ENCODE results near the gene WDR90.

Gene WDR90

DNA sequence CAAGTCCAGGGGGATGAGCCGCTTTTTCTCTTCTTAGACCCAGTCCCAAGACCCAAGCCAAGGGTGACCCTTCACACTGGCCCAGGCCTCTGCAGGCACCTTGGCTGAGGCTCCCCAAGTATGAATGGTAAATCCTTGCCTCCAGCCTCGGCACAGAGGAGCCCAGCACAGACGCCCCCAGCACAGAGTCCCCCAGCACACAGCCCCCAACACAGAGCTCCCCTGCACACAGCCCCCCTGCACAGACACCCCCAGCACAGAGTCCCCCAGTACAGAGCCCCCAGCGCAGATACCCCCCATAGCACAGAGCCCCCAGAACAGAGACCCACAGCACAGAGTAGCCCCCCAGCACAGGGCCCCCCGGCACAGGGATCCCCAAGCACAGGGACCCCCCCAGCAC lies 8.6 kb upstream of the WDR90 start:
- no peak for DNase-seq

GRCh38 chr16:641326-642188 lies 7.6 kb upstream of the WDR90 start, which contains the start of gene MCRIP2:
Gene MCRIP2, plus strand, starts transcription at chr16:641828. Its CDS starts 164 bp downstream, at chr16:641992.
- peak; percentile 72 for DNase-seq

- peak; percentile 33 for DNase-seq
Observed at GRCh38 chr16:642189-643049, 6.7 kb upstream of the WDR90 start.

DNA sequence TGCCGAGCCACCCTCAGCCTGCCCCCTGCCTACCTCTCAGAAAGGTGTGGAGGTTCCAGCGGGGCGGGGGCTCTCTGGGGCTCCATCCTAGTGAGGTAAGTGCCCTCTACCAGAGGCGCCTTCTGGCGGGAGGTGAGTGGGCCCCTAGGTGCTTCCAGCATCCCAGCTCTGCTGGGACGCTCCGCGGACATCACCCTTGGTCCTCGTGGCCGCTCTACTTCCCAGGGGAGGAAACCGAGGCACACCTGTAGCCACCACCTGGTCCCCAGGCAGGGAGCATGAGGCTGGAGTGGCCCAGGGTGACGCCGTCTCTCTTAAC lies 6.2 kb upstream of the WDR90 start:
- no peak for DNase-seq

DNA sequence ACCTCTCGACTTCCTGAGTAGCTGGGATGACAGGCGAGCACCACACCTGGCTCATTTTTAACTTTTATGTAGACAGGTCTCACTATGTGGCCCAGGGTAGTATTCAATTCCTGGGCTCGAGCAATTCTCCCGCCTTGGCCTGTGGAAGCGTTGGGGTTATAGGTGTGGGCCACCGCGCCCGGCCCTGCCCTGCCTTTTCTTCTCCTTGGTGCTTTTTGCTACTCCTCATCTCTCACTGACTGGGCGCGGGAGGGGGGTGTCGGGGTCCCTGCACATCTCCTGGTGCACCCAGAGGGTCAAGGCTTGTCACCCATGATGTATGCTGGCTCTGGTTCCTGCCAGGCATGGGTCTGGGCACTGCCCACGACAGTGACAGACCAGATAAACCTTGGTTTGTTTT lies 4.6 kb upstream of the WDR90 start:
- DNase-seq: no peak

DNA sequence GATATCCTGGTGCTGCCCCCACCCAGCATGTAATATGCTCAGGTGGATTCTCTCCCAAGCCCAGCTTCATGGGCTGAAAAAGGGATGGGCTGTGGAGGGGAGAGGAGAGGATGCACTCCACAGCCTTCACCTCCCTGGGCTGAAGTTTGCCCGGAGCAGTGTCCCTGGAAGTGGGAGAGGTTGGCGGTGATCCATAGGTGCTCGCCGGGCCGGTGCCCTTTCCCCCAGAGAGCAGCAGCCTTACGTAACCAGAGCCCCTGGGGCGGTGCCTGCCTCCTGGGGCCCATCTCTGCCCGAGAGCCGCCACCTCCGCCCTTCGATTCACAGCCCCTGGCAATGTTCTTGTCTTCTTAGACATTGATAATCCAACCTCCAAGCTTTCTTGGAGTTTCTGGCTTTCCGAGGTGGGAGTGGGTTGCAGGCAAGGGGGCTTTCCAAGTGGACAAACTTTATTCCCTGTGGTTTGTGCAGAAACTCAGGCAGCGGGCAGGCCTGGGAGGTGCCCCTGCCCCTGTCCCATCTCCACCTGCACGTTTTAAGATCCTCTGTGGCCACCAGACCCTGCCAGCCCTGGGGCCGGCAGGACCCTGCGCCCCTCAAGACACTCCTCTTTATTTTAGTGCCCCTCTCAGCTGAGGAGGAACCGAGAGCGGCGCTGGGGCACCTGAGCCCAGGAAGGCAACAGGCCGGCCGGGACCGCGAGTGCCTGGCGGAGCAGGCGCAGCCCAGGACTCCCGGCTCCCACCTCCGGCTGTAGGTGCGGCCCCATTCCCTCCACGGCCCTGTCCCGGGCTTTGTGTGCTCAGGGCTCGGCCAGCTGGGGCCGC lies 3.1 kb upstream of the WDR90 start:
- no peak for DNase-seq

DNA sequence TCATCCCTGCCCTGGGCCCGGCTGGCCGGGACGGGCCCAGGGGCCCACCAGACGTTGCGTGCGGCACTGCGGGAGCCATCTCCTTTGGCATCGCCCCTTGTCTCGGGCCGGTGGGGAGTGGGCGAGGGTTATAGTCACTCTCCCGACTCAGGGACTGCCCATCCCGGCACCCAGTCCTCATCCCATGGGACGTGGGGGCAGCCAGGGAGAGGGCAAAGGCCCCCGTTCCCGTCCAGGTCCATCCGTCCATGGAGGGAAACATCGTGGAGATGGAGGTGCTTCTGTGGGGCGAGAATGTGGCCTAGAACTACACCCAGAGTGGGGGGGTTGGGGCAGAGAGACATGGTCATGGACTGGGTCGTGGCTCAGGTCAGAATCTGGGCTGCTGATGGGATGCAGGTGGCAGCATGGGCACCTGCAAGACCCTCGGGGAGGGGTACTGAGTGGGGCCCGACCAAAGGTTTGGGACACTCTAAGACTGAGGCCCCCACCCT lies 2.4 kb upstream of the WDR90 start:
- no peak for DNase-seq

DNA sequence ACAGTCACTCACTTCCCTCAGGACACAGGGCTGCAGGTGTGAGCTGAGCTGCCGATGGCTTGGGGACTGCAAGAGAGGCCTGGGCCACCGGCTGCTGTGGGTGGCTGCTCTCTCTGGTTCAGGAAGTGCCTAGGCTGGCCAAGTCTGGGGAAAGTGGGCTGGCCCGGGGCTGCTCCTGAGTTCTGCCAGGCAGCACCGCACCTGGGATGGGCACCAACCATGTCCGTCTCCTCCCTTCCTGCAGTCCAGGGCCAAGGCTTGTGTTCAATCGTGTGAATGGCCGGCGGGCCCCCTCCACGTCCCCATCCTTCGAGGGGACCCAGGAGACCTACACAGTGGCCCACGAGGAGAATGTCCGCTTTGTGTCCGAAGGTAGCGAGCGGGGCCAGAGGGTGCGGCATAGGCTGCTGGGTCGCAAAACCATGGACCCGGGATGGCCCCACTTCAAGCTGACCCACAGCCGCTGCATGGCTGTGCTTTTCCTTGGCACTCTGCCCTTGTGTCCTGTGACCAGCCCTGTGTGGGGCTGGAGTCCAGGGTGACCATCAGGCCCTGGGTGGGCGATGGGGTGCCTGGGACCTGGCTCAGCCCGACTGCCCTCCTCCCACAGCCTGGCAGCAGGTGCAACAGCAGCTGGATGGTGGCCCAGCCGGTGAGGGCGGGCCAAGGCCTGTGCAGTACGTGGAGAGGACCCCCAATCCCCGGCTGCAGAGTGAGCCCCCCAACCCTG lies 1.8 kb upstream of the WDR90 start:
- DNase-seq: no peak

DNA sequence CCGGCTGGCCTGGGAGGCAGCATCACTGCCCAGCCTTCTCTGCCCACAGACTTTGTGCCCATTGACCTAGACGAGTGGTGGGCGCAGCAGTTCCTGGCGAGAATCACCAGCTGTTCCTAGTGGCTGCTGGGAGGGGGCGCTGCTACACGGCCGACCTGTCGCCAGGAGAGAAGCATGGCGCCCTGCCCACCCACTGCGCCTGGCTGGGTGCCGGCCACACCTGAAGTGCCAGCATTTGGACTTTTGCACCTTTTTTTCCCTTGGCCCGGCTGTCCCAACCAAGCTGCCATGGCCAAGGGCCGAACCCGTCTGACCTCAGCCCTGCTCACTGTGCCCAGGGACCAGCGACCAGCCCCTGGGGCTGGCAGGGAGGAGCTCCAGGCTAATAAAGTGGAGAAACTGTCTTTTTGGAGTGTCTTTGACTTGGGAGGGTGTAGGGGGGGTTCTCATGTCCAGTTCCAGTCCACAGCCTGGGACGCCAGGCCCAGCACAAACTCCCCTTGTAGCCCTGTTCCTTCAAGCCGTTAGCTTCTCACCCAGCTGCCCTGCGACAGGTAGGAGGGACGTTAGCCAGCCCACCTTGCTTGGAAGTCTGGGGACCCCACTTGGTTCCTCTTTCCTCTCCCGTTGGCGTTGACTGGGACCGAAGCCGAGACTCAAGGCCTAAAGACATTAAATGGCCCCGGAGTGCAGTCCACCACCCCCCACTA lies 939 bp upstream of the WDR90 start:
- DNase-seq: peak; percentile 40

DNA sequence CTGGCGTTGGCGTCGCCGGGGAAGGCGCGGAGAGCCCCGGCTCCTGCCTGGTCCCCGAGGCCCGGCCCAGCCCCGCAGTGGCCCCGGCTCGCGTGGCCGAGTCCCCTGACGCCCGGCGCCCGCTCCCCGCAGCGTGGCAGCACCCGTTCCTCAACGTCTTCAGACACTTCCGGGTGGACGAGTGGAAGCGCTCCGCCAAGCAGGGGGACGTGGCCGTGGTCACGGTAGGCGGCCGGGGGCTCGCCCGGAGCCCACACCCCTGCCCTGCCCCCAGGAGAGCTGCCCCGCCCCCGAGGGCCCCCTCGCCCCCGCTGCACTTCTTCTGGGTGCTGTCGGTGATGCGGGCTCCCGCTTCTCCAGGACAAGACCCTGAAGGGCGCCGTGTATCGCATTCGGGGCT lies 466 bp downstream of the WDR90 start:
- no peak for DNase-seq

DNA sequence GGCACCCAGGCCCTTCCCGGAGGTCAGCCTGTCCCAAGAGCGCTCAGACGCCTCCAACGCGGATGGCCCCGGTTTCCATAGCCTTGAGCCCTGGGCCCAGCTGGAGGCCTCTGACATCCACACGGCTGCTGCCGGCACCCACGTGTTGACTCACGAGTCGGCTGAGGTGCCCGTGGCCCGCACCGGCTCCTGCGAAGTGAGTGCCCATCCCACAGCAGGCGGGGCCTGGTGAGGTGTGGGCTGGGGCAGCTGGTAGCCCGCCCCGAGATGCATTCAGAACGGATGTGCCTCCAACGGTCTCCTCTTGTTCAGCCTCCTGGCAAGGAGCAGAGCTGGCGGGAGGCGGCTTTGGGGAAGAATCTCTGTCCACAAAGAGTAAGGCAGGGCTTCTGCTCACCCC lies 2.7 kb downstream of the WDR90 start:
- no peak for DNase-seq

DNA sequence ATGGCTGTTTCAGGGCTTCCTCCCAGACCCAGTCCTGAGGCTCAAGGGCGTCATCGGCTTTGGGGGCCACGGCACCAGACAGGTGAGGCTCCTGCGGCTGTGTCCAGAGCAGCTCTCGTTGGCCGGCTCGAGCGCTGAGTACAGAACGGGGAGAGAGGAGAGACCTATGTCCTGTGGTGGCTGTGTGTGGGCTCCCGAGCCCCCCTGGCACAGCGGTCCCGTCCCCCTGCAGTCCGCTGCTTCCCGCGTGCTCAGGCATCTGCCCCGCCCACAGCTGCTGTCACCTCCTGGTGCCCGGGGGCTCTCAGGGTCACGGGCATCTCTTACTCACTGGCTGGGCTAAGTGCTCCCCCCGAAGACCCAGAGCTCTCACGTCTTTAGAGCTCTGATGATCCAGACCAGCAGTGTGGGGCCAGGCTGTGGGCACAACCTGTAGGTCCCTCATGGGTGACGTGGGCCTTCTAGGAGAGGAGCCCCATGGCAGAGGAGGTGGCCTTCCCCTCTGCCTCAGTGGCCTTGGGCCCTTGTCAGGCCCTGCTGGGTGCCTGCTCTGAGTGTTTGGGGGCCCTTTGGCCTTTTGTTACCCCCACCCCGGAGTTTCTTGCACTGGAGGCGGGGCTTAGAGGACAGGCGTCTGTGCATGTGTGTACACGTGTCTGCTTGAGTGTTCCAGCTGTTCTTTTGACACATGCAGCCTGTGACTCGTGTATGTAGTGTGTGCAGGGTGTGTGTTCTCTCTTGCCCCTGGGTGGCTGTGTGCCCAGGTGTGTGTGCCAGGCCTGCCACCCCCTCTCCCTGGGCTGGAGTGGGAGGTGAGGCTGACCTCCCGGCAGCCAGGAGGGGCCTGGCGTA lies 3.5 kb downstream of the WDR90 start:
- DNase-seq: no peak

GRCh38 chr16:654034-654433 lies 4.9 kb downstream of the WDR90 start:
- DNase-seq: no peak

DNA sequence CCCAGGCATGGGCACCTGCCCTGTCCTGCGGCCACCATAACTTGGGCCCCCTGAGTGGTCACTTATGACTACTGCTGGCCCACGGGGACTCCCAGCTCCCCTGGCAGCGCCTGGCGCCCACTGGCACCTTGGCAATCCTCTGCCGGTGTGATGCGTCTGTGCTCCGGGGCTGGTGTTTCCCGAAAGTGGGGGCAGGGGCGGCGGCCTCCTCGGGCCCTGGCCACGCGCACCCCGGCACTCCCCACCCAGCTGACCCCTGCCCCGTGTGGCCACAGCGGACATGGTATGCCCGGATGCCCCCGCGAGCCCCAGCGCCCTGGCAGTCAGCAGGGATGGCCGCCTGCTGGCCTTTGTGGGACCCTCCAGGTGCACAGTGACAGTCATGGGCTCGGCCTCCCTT lies 8.3 kb downstream of the WDR90 start:
- no peak for DNase-seq

- no peak for DNase-seq
Observed at GRCh38 chr16:658679-659571, 9.8 kb downstream of the WDR90 start.

DNA sequence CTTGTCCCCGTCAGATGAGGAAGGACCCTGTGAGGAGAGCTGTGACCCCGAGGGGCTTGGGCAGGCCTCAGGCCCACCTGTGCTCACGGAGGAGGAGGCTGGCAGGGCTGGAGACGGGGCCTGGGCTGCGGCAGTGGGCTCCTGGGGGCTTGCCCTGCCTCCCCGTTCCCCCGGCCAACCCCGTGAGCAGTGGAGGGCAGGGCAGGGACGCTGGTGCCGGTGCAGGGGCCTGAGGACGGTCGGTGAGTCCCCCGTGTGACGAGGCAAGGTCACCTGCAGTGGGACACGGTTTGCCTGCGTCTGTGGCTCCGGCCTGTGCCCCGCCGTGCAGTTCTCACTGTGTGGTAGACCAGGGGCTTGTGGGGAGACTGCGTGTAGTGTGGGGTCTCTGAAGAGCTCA lies 10.5 kb downstream of the WDR90 start:
- no peak for DNase-seq

- DNase-seq: no peak
Observed at GRCh38 chr16:660132-660458, 10.9 kb downstream of the WDR90 start.

DNA sequence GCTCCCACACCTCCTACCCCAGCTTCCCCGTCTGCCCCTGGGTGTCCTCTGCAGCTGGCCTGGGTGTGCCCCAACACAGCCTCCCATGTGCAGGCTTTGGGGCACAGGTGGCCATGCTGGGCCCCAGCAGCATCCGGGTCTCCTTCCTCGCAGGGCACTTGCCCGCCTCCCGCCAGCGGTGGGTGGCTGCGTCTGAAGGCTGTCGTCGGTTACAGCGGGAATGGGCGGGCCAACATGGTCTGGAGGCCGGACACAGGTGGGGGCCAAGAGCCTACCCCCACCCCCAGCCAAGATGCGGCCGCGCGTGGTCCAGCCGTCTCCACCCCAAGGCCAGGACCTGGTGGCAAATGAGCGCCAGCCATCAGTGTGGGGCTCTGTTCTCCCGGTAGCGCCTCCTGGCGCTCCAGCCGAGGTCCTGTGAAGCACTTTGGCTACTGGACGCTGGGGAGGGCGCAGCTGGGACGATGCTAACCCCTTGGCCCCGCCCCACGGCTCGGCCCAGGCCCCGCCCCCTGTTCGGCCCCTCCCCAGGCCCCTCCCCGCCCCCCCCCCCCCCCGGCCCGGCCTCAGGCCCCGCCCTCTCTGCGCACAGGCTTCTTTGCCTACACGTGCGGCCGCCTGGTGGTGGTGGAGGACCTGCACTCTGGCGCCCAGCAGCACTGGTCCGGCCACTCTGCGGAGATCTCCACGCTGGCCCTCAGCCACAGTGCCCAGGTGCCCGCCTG lies 11.5 kb downstream of the WDR90 start:
- peak; percentile 69 for DNase-seq

DNA sequence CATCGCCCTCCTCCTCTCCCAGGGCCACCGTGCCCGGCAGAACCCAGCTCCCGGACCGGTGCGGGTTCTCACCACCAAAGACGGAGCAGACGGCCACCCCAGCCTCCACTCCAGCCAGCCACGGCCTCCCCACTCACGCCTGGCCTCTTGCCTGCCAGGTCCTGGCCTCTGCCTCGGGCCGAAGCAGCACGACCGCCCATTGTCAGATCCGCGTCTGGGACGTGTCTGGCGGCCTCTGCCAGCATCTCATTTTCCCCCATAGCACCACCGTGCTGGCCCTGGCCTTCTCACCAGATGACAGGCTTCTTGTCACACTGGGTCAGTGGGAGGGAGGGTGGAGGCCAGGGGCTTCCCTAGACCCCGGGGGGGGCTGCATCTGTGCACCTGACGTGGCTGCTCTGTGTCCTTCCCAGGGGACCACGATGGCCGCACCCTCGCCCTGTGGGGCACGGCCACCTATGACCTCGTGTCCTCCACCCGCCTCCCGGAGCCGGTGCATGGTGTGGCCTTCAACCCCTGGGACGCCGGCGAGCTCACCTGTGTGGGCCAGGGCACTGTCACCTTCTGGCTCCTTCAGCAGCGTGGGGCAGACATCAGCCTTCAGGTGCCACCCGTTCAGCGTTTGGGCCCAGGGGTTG lies 12.1 kb downstream of the WDR90 start:
- no peak for DNase-seq
